Measurements from ENCODE around the gene BTLA. TPM values are rescaled to one million over a fixed set of nuclear protein-coding genes. Genes with fewer than 3 reads are reported as not detected.

BTLA gene
- polyA plus RNA-seq, 1 donor from 2014 or later, result not detected

DNA sequence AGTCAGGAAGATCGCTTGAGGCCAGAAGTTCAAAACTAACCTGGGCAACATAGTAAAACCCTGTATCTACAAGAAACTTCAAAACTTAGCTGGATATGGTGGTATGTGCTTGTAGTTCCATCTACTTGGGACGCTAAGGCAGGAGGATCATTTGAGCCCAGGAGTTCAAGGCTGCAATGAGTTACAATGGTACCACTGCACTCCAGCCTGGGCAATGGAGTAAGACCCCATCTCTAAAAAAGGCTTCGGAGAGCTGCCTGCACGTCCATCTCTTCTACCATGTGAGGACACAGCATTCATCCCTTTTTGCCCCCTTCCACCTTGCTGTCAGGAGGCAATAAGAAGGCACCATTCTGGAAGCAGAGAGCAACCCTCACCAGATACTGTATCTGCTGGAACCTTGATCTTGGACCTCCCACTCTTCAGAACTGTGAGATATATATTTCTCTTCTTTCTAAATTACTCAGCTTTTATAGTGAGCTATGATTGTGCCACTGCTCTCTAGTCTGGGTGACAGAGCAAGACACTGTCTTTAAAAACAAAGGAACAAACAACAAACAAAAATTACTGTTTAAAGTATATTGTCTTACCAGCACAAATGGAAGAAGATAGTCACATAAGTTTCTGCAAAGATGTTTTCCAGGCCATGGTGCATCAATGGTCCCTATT lies 4.2 kb upstream of the BTLA start:
- Histone ChIP-seq H3K27ac (ENCODE audit: low read length) (no peak overlapping the region), H3K9ac (ENCODE audit: low read length) (no peak overlapping the region), H3K27me3 (ENCODE audit: insufficient read depth, low read depth, low read length) (no peaks in the 10 kb centered on the region), H3F3A (ENCODE audit: insufficient read depth, low read length, poor library complexity, severe bottlenecking) (no peaks in the 10 kb centered on the region), H3K9me2 (ENCODE audit: insufficient read depth, low read length) (no peaks in the 10 kb centered on the region), H4K20me1 (ENCODE audit: insufficient read depth) (no peaks in the 10 kb centered on the region), H3K79me2 (replicated peaks; ENCODE audit: insufficient read depth, low read length) (no peaks in the 10 kb centered on the region), H3K4me2 (ENCODE audit: low read length) (no peak overlapping the region), H3K4me3 (ENCODE audit: low read length) (no peak overlapping the region), H3K9me3 (ENCODE audit: low read length) (no peaks in the 10 kb centered on the region), H2AFZ (ENCODE audit: low read depth, low read length) (no peak overlapping the region), H3K36me3 (ENCODE audit: insufficient read depth, low read length) (no peaks in the 10 kb centered on the region)
- TF ChIP-seq RAD21 (conservative IDR thresholded peaks at IDR 0.05) (no peak), EP300 (conservative IDR thresholded peaks at IDR 0.05; ENCODE audit: poor library complexity, severe bottlenecking) (no peak), TAF1 (IDR thresholded peaks at IDR 0.05; ENCODE audit: low read depth) (no peak)
- TF ChIP-seq, protein P1, sequence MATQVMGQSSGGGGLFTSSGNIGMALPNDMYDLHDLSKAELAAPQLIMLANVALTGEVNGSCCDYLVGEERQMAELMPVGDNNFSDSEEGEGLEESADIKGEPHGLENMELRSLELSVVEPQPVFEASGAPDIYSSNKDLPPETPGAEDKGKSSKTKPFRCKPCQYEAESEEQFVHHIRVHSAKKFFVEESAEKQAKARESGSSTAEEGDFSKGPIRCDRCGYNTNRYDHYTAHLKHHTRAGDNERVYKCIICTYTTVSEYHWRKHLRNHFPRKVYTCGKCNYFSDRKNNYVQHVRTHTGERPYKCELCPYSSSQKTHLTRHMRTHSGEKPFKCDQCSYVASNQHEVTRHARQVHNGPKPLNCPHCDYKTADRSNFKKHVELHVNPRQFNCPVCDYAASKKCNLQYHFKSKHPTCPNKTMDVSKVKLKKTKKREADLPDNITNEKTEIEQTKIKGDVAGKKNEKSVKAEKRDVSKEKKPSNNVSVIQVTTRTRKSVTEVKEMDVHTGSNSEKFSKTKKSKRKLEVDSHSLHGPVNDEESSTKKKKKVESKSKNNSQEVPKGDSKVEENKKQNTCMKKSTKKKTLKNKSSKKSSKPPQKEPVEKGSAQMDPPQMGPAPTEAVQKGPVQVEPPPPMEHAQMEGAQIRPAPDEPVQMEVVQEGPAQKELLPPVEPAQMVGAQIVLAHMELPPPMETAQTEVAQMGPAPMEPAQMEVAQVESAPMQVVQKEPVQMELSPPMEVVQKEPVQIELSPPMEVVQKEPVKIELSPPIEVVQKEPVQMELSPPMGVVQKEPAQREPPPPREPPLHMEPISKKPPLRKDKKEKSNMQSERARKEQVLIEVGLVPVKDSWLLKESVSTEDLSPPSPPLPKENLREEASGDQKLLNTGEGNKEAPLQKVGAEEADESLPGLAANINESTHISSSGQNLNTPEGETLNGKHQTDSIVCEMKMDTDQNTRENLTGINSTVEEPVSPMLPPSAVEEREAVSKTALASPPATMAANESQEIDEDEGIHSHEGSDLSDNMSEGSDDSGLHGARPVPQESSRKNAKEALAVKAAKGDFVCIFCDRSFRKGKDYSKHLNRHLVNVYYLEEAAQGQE (IDR thresholded peaks at IDR 0.05; ENCODE audit: borderline replicate concordance), result no peak

DNA sequence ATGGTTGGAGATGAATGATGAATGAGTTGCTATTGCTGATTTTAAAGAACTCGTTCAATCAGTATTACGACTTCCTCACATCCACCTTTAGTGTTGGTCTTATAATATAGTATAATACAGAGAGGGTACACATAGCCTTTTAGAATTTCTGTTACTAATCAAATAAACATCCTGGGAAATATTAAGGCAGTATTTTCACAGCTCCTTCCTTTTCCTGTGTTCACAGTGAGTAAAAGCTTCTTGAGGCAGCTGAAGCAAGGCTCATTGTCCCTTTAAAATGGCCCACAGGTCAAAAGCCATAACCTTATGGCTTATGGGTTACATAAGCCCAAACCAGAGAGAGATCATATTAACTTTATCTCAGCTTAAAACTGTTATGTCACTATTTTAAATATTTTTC lies 1.3 kb upstream of the BTLA start:
- no peaks in the 10 kb centered on the region for H3K27me3 ChIP-seq (ENCODE audit: insufficient read depth, low read depth, low read length)

More for the DNA sequence above, 1.3 kb upstream of the BTLA start:
- Histone ChIP-seq H3K9me2 (ENCODE audit: insufficient read depth, low read length) (no peaks in the 10 kb centered on the region), H2AFZ (ENCODE audit: low read depth, low read length) (no peak overlapping the region), H3K27ac (ENCODE audit: low read length) (no peak overlapping the region), H3K4me2 (ENCODE audit: low read length) (no peak overlapping the region), H3F3A (ENCODE audit: insufficient read depth, low read length, poor library complexity, severe bottlenecking) (no peaks in the 10 kb centered on the region), H3K9ac (ENCODE audit: low read length) (no peak overlapping the region), H3K36me3 (ENCODE audit: insufficient read depth, low read length) (no peaks in the 10 kb centered on the region), H3K79me2 (replicated peaks; ENCODE audit: insufficient read depth, low read length) (no peaks in the 10 kb centered on the region), H4K20me1 (ENCODE audit: insufficient read depth) (no peaks in the 10 kb centered on the region), H3K9me3 (ENCODE audit: low read length) (no peaks in the 10 kb centered on the region), H3K4me3 (ENCODE audit: low read length) (no peak overlapping the region)
- TF ChIP-seq MXI1 (conservative IDR thresholded peaks at IDR 0.05; ENCODE audit: poor library complexity, severe bottlenecking) (no peak), TAF1 (IDR thresholded peaks at IDR 0.05; ENCODE audit: low read depth) (no peak), EP300 (conservative IDR thresholded peaks at IDR 0.05; ENCODE audit: poor library complexity, severe bottlenecking) (no peak), RAD21 (conservative IDR thresholded peaks at IDR 0.05) (no peak)
- TF ChIP-seq, protein P1 (IDR thresholded peaks at IDR 0.05; ENCODE audit: borderline replicate concordance), result no peak
- TF ChIP-seq, protein P2, sequence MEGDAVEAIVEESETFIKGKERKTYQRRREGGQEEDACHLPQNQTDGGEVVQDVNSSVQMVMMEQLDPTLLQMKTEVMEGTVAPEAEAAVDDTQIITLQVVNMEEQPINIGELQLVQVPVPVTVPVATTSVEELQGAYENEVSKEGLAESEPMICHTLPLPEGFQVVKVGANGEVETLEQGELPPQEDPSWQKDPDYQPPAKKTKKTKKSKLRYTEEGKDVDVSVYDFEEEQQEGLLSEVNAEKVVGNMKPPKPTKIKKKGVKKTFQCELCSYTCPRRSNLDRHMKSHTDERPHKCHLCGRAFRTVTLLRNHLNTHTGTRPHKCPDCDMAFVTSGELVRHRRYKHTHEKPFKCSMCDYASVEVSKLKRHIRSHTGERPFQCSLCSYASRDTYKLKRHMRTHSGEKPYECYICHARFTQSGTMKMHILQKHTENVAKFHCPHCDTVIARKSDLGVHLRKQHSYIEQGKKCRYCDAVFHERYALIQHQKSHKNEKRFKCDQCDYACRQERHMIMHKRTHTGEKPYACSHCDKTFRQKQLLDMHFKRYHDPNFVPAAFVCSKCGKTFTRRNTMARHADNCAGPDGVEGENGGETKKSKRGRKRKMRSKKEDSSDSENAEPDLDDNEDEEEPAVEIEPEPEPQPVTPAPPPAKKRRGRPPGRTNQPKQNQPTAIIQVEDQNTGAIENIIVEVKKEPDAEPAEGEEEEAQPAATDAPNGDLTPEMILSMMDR (IDR thresholded peaks at IDR 0.05; ENCODE audit: poor library complexity, severe bottlenecking), result no peak

Data from neural cell (in vitro differentiated cells).